ENCODE results near the gene IGSF21.

- TF ChIP-seq, protein P1, sequence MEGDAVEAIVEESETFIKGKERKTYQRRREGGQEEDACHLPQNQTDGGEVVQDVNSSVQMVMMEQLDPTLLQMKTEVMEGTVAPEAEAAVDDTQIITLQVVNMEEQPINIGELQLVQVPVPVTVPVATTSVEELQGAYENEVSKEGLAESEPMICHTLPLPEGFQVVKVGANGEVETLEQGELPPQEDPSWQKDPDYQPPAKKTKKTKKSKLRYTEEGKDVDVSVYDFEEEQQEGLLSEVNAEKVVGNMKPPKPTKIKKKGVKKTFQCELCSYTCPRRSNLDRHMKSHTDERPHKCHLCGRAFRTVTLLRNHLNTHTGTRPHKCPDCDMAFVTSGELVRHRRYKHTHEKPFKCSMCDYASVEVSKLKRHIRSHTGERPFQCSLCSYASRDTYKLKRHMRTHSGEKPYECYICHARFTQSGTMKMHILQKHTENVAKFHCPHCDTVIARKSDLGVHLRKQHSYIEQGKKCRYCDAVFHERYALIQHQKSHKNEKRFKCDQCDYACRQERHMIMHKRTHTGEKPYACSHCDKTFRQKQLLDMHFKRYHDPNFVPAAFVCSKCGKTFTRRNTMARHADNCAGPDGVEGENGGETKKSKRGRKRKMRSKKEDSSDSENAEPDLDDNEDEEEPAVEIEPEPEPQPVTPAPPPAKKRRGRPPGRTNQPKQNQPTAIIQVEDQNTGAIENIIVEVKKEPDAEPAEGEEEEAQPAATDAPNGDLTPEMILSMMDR (IDR thresholded peaks at IDR 0.05): no peak
- no peak for TF ChIP-seq POLR2A (IDR thresholded peaks at IDR 0.05)
These were observed 31.8 kb downstream of the IGSF21 start for GRCh38 chr1:18139198-18139981.

Measured in vagina (tissue), 2 donors.